Stimulated activated CD8-positive, alpha-beta memory T cell treated with anti-CD3 and anti-CD28 coated beads, Interleukin-12 subunit alpha, Interleukin-12 subunit beta, amount 100 ng/mL, for 4 hours (primary cell): ENCODE measurements around the gene ANO4.
"Not testable (repeated sequence)": the region's sequence is repeated elsewhere in the genome, so short reads cannot be mapped to it uniquely, and the experiment has no call there.

Experiments
- DNase-seq: peaks from one replicate; pipeline ENCODE4 v3.0.0-alpha.2; 2020; ENCODE audit warnings: low read depth

Gene ANO4

DNA sequence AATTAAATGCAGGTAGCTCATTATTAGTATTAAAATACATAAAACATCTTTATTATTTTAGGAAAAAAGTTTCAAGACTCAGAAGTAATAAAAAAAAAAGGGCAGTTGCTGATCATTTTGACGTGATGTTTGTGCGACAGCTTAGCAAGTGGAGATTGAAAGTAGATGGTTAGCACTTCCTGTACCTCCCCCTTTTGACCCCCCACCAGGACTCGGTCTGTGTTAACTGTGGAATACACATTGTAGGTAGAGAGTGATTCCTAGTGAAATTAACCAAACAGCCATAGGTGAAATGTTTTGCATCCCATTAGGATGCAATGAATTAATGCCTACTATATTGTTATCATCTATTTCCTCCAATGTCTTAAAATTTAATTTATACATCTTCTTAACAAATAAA is 294.7 kb downstream of the ANO4 start:
- DNase-seq, result no peak

DNA sequence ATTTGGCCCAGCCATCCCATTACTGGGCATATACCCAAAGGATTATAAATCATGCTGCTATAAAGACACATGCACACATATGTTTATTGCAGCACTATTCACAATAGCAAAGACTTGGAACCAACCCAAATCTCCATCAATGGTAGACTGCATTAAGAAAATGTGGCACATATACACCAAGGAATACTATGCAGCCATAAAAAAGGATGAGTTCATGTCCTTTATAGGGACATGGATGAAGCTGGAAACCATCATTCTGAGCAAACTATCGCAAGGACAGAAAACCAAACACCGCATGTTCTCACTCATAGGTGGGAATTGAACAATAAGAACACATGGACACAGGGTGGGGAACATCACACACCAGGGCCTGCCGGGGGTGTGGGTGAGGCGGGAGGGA is 295.6 kb downstream of the ANO4 start:
- DNase-seq, result not testable (repeated sequence)

DNA sequence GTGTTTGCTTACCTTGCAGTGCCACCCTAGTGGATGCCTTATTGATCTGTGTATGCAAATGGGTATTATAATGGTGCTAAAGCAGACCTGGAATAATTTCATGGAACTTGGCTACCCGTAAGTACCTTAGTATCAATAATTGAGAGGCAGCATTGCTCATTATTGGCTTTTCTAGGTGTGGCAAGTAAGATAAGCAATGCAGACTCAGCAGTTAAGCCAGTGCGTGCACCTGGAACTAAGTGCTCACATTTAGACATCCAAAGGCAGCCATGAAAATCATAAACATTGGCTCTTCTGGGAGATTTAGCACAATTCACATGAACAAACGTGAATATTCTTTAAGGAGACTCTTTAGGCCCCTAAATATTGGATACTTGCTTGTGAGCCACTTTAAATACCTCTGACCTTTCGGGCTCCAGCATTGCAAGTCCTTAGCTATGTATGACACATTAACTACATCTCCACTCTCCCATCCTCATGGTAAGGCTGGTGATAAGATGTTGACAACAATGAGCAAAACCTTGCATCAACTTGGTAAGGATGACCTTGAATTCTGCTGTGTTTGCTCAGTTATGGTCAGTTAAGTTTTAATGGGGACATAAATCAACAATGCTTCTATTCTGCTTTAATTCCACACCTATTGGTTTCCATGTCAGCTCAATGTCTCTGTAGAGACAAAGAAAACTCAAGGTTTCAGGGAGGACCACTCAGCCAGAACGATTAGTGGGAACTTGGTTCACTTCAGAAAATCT is 303.4 kb downstream of the ANO4 start:
- no peak for DNase-seq

DNA sequence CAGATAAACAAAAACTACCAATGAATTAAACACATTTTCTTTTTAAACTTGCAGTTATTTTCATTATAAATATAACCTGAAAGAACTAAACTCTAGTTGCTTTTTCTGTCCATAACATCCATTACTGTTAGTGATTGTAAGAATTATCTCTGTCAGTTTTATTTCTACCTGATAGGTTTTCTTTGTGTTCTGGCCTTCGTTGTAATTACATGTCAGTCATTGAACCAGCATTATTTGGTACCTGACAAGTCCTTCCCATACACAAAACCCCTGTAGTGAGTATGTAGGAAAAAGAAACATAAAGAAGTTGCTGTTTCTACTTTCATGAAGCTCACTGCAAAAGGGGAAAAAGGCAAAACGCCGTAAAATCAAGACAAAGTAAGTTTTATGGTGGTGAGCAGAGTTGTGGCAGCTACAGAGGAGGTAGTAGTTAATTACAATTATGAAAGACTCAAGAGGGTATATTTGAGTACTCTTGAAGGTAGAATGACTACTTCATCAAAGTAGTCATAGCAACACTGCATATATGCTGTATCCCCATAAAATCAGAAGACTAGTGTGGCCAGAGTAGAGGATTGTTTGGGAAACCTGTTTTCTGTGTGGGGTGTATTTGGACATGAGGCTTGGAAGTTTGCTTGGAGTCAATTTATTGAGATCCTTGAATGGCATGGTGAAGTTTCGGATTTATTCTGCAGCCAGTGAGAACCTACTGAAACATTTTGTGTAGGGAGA is 312.6 kb downstream of the ANO4 start:
- no peak for DNase-seq

- no peak for DNase-seq
These were observed 313.6 kb downstream of the ANO4 start for GRCh38 chr12:101108130-101108529.

GRCh38 chr12:101110866-101111265 is 316.3 kb downstream of the ANO4 start:
- DNase-seq, result no peak

GRCh38 chr12:101111441-101111840 is 316.9 kb downstream of the ANO4 start:
- DNase-seq, result no peak

GRCh38 chr12:101115326-101115725 is 320.8 kb downstream of the ANO4 start:
- DNase-seq, result no peak

DNA sequence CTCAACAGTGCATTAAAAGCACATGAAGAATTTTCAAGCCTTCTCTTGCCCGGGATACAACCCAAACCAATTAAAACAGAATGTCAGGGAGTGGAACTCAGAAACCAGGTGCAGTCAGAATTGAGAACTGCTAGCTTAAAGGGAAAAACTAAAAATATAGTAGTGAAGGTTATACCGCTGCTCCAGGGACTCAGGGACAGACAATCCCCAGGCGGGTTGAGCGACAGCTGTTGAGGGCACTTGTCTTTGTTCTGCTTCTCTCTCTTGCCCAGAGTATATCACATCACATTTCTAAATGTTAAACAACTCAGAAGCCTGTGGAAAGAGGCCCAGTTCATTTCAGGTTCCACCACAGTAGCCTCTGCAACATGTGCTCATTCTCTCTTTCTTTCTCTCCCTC is 322.3 kb downstream of the ANO4 start:
- no peak for DNase-seq

- DNase-seq, result no peak
These were observed 323.3 kb downstream of the ANO4 start for GRCh38 chr12:101117842-101118241.

DNA sequence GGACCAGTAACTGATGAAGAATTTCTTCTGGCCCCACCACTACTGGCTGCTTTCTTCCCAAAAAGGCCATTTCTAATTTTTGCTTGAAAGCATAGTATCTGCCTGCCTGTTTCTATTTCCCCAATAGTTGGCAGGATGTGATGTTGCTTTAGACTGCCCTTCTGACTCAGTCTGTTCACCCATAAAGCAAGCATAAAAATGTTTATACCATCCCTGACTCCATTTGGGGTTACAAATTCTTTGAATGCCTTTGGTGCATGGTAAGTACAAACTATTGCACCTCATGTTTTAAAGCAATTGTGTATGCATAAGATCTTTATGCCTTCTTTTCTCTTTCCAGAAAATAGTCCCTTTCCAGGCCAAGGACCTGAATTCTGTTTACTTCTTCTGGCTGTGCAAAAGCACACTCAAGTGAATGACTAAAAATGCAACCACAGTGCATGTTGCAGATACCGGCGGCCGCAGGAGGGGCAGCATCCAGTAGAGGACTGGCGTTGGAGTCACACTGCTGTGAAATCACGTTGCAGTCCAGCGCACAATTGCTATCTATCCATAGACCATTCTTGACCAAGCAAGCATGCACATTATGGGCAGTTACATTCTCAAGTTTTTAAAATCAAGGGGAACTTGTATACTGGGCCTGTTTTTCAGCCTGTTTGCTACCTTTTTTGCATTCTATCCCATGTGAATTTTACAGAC is 333.1 kb downstream of the ANO4 start:
- DNase-seq, result no peak

DNA sequence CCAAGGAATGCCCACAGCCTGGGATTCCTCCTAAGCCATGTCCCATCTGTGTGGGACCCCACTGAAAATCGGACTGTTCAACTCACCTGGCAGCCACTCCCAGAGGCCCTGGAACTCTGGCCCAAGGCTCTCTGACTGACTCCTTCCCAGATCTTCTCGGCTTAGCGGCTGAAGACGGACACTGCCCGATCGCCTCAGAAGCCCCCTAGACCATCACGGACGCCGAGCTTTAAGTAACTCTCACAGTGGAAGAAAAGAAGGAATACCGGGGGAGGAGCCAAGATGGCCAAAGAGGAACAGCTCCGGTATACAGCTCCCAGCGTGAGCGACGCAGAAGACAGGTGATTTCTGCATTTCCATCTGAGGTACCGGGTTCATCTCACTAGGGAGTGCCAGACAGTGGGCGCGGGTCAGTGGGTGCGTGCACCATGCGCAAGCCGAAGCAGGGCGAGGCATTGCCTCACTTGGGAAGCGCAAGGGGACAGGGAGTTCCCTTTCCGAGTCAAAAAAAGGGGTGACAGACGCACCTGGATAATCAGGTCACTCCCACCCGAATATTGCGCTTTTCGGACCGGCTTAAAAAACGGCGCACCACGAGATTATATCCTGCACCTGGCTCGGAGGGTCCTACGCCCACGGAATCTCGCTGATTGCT is 351.3 kb downstream of the ANO4 start:
- DNase-seq, result not testable (repeated sequence)

GRCh38 chr12:101165319-101165718 is 370.7 kb downstream of the ANO4 start:
- DNase-seq, result no peak

DNA sequence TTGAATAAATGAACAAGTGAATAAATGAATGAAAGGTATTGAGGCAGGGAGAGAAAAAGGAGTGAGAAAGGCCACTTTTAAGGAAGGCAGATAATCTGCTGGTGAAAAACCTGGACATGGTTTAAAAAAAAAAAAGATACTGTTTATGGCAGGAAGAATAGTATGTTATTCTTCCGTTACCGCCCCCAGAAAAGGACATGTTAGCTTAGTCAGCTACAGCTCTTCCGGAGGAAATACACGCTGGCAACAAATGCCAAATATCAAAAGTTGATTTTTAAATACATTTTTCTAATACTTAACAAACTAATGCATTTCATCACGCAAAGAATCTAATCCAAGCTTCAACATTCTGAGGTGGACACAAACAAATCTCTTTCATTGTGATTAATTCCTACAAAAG is 372.3 kb downstream of the ANO4 start:
- no peak for DNase-seq

DNA sequence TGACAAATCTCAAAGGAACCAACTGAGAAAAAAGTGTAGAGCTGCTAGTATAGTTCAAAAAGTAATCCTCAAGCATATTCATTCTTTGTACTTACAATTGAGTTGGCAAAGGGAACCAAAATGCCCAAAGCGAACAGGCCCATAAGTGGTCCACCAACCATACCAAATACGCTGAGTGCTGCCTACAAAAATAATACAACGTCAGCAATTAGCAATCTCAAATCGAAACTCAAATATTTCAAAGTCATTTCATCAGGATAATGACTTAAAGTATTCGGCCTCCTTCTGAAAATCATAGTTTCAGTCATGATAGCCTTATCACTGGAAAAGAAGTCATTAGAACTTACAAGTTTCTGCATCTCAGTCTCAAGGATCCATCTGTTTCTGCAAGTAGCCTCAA is 373.4 kb downstream of the ANO4 start:
- no peak for DNase-seq

DNA sequence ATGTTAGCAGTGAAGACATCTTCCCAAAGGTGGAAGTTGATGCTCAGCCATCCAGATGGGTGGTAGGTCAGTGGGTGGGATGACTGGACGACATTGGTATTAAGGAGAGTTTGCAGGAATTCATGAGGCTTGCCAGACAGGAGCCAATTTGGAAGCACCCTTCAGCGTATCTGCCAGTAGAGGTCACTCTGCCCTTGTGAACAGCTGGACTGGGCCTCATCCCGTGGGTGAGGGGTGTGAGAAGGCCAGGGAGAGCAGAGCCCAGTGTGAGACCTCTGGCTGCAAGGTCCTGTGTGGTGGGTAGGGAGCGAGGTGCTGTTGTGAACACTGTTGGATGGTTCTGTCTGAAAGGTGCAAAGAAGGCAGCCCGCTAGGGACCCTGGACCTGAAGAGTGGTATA is 377.7 kb downstream of the ANO4 start:
- no peak for DNase-seq

DNA sequence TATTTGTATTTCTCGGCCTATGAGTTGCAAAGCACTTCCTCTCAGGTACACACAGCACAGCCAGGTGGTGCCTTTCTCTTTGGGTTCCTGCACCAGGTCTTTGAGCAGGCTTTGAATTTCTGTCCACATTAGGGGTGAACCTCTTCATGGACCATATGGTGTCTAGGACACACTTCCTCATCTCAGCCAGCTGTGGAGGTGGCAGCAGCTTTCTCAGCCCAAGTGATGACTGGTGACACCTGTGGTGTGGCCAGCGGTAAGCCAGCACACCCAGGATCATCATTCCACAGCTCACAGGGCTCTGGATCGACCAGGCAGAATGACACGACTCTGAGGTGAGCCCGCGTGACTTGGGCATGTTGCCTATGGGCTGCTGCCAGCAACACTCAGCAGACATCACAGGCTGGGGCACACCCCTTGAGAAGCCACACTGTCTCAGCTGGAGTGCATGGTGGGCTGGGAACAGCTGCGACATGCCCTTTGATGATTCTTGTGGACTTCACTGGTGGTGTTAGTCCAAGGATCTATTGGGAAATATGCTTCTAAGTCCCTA is 378.7 kb downstream of the ANO4 start:
- DNase-seq, result no peak

- no peak for DNase-seq
These were observed 380.0 kb downstream of the ANO4 start for GRCh38 chr12:101174541-101174940.
